ENCODE data around the gene P2RY12.
"Not testable (repeated sequence)": the region's sequence is repeated elsewhere in the genome, so short reads cannot be mapped to it uniquely, and the experiment has no call there.

The P2RY12 gene

GRCh38 chr3:151392191-151392590, 7.6 kb upstream of the P2RY12 start:
- not testable (repeated sequence) for FAIRE-seq

- no peak for FAIRE-seq
Observed at GRCh38 chr3:151391720-151392119, 7.2 kb upstream of the P2RY12 start.

DNA sequence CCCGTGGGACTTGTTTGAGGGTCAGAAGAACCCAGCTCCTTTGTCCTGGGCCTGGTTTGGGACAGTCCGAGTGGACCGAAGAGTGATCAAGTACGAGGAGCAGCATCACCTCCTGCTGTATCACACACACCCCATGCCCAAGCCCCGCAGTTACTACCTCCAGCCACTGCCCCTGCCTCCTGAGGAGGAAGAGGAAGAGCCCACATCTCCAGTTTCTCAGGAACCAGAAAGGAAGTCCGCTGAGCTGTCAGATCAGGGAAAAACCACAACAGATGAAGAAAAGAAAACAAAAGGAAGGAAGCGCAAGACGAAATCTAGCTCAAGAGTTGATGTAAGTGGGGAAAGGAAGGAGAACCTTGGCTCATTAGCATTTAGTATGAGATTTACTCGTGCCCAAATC, 3.3 kb upstream of the P2RY12 start:
- FAIRE-seq = no peak

GRCh38 chr3:151387432-151387831, 2.9 kb upstream of the P2RY12 start:
- FAIRE-seq = no peak

GRCh38 chr3:151386056-151386455, 1.5 kb upstream of the P2RY12 start:
- FAIRE-seq = no peak

GRCh38 chr3:151383956-151384355, 597 bp downstream of the P2RY12 start:
- FAIRE-seq = no peak

GRCh38 chr3:151383111-151383510, 1.4 kb downstream of the P2RY12 start:
- no peak for FAIRE-seq

GRCh38 chr3:151382671-151383070, 1.9 kb downstream of the P2RY12 start:
- no peak for FAIRE-seq

- no peak for FAIRE-seq
Observed at GRCh38 chr3:151379083-151379734, 5.3 kb downstream of the P2RY12 start.

DNA sequence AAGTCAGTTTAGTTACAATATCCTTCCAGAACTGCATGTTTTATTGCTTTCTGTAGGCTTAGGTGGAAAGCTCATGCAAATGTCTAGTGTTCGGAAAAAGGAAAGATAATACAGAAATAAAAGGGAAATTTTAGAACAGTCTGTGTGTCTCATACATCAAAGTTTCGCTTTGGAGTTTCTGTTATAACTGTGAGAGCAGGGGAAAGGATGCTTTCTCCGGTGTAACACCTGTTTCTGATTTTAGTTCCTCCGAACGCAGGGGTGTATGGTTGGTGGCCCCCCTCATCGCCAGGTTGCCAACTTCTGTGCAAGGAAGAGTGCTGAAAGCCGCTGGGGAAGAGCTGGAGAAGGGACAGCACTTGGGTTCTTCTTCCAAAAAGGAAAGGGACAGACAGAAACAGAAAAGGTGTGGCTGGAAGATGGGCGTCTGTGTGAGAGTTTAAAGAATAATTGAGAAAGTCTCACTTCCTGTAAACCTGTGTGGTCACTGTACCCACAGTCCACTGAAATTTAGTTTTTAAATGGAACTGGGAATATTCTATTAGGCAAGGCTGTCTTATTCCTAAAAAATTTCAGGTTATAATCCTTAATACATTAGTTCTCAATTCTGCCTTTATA, 6.7 kb downstream of the P2RY12 start:
- no peak for FAIRE-seq

DNA sequence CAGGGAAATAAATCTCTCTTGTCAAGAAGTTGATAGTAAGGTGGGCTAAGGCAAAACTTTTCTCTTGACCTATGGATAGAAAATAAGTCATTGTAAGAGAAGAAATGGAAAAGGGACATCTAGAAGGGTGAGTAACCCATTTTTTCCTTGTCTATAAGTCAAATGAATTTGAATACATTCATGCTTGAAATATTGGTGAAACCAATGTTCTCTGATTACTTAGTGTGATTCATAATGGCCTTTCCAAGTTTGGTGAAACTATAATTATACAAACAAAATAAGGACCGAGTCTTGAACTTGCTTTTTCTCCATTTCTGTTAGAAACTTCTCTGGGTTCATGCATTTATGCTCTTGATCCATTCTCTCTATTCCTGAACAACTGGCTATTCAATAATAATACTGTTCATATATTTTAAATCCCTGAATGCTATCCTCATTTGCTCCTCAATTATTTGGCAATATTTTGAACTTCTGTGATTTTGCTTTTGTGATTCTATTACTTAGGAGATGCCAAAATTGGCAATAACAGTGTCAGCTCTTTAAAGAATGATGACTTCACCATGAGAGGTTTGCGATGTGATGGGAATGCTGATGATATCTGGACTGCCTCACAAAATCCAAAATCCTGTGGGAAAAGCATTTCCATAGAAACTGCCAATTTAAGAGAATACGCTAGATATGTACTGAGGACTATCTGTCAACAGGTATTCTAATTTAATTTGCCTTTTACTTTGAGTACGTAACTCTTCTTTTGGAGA, 12.3 kb downstream of the P2RY12 start:
- FAIRE-seq = no peak

DNA sequence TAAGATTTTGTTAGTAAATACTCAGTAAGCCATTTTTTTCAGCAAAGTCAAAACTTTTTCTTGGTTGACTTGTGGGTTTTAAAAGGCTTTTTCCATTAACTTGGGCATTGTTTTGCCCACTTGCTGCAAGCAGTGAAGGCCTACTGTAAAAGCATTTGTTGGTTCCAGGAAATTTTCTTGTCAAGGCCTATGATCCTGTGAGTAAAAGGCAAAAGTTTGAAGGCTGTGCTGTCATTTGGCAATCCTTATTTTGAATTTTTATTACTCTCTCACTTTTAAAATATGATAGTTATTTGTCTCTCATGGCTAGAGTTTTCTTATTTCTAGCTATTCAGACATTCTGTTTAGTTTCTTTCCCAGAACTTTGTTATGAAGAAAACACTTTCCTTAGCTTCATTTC, 13.0 kb downstream of the P2RY12 start:
- FAIRE-seq = no peak

DNA sequence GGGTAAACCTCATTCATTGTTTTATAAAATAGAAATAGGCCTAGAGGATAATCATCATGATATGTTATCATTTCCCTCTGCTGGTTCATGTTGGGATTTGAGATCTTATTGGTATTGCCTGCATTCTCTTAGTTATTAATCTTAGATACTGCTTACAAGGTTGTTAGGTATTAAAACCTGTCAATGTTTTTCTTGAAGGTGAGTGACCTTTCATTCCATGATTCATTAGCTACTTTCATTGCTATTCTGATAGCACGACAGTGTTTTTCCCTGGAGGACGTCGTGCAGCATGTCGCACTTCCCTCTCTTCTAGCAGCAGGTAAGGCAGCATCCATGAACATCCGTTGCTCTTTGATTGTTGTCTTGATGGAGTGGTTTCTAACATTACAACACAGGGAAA, 17.1 kb downstream of the P2RY12 start:
- no peak for FAIRE-seq

- FAIRE-seq = no peak
Observed at GRCh38 chr3:151366993-151367392, 17.6 kb downstream of the P2RY12 start.

DNA sequence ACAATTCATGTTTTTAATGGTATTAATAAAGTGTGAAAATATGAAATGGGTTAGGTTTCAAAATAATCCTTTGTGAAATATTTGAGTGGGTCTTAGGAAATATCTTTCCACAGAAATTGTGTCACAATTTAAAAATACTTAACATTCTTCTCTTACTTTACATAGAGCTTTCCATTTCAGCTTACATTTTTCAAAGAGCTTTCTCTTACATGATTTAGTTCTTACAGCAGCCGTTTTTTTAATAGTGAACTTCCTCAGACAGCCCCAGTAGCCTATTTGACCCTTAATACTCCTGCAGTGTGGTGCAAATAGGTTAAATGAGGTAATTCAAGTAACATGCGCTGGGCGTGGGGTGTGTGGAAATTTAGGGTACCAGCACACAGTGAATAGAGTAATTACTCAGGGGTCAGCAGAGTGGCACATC, 21.8 kb downstream of the P2RY12 start:
- FAIRE-seq = no peak

DNA sequence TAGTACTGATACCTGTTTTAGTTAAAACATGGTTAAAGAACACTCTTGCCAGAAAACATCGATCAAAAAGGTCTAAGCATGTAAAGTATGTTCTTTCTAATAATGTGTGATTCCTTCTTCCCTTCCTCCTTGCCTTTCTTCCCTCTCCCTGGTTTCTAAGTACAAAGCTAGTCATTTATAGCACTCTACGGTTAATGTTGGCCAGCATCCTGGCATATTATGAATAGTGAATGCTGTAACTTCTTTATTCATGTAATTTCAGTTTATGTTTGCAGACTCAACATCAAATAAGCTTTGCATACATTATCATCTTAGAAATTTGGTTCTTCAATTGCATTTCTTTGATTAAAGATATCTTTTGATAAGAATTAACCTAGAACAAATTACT, 27.1 kb downstream of the P2RY12 start:
- no peak for FAIRE-seq

DNA sequence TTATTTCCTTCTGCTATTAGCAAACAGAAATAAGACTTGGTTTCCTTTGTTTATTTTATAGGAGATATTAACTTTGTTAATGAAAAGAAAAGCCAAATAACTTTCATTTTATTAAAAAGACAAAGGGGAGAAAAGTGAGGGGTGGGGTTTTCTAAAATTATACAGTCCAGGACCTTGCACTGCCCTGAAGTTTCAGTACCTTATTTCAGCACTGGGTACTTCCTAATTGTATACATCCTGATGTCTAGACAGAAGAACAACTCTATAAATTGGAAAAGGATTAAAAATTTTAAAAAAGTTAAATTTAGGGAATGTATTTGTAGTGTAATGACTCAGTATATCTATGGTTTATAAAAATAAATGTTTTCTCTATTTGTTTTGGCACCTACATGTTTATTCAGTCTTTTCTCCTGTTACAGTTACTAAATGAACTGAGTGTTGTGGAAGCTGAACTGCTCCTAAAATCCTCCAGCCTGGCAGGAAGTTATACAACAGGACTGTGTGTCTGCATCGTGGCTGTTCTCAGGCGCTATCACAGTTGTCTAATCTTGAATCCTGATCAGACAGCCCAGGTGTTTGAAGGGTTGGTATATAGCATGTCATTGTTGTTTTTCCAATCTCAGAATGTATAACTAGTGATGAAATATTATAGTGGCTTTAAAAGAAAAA, 27.6 kb downstream of the P2RY12 start:
- no peak for FAIRE-seq

DNA sequence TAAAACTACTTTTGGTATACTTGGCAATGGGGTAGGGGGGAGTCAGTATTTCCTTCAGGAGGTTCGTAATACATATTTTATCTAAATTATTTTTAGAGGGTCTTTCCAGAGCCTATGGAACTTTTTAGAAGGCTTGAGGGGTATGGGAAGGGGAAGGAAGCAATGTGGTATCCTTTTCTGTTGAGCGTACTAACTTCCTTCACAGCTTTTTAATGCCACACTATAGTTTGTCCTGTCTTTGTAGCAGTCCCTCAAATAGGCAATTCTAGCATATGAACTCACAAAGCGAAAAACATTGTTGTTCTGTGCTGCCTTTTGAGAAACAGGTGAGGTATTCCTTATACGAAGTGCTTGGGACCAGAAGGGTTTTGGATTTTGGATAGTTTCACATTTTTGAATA, 32.9 kb downstream of the P2RY12 start:
- no peak for FAIRE-seq

GRCh38 chr3:151351219-151351618, 33.3 kb downstream of the P2RY12 start:
- no peak for FAIRE-seq

GRCh38 chr3:151350656-151351055, 33.9 kb downstream of the P2RY12 start:
- FAIRE-seq = no peak

- FAIRE-seq = no peak
Observed at GRCh38 chr3:151347432-151347831, 37.1 kb downstream of the P2RY12 start.

DNA sequence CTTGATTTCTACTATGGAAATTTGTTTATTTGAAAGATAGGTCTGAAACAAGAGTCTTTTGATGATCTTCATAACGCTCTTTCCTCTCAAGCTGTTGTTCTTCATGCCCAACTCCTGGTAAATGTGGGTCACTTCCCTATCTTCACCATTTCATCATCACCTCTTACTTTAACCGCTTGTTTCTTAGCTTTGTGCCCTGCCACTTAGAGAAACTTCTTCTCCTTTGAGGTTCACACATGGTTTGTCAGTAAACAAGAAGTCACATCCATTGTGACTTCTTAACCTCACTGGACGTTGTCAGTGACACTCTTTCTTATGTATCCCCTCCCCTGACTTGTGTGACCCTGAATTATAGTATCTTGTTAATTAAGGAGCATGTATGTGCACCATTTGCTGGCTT, 38.3 kb downstream of the P2RY12 start:
- FAIRE-seq = no peak

DNA sequence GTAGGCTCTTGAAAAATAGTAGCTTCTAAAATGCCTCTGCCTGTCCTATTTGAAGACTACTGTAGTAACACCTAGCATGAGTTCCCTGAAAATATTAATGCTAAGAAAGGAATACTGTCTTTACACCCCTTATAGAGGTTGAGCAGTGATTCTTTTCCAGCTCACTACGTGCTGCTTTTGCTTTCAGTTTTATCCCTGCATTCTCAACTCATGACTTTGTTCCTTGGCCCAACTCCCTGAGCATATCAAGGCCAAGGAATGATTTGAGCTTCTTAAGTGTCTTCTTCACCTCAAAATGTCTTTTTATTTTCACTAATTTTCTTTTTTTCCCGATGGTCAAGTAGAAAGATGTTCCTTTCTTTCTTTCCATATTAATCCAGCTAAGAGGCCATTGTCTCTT, 38.7 kb downstream of the P2RY12 start:
- FAIRE-seq = no peak

DNA sequence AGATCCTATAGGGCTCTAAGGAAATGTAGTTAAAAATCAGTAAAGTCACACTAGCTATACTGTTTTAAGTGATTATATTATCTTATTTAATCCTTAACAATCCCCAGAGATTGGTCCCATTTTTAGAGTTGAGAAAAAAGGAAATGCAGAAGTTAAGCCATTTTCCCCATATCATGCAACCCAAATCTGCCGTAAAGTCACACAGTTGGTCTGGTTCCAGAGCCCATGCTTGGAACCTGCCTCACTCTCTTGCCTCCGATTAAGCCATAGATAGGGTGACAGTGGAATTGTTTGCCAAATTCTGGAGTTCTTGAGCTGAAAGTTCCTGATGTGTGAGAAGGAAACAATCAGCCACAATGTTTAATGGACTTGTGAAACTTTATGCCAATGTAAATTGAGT, 52.9 kb downstream of the P2RY12 start:
- no peak for FAIRE-seq
